Neuronal stem cell (in vitro differentiated cells): ENCODE results near the gene BTBD9.

Experiments used
- DNase-seq: peaks from one replicate; pipeline ENCODE4 v3.0.0-alpha.2; 2013; ENCODE audit warnings: low spot score
- H2AFZ ChIP-seq: one replicate; pipeline ENCODE4 v1.6.1; 2013; ENCODE audit warnings: mild to moderate bottlenecking, low read length, inconsistent platforms
- H2AK5ac ChIP-seq: 2 replicates; pipeline ENCODE4 v1.6.1; 2013; ENCODE audit warnings: low read depth, mild to moderate bottlenecking, inconsistent platforms, low read length, moderate library complexity, mixed read lengths
- H2BK120ac ChIP-seq: 2 replicates; pipeline ENCODE4 v1.6.1; 2013; ENCODE audit warnings: low read depth, mild to moderate bottlenecking, inconsistent platforms, low read length, moderate library complexity, mixed read lengths
- H2BK12ac ChIP-seq: one replicate; pipeline ENCODE4 v1.6.1; 2013; ENCODE audit warnings: low read length, inconsistent platforms
- H2BK15ac ChIP-seq: 2 replicates; pipeline ENCODE4 v1.6.1; 2013; ENCODE audit warnings: mild to moderate bottlenecking, low read length, inconsistent platforms, mixed read lengths
- H2BK5ac ChIP-seq: one replicate; pipeline ENCODE4 v1.6.1; 2013; ENCODE audit warnings: inconsistent platforms, mild to moderate bottlenecking, low read length, moderate library complexity
- H3K14ac ChIP-seq: one replicate; pipeline ENCODE4 v1.6.1; 2013; ENCODE audit warnings: low read length, inconsistent platforms
- H3K18ac ChIP-seq: 2 replicates; pipeline ENCODE4 v1.6.1; 2013; ENCODE audit warnings: low read length, inconsistent platforms
- H3K23ac ChIP-seq: 2 replicates; pipeline ENCODE4 v1.6.1; 2013; ENCODE audit warnings: low read depth, mild to moderate bottlenecking, mixed read lengths, low read length, inconsistent platforms; ENCODE audit not compliant: poor library complexity
- H3K27ac ChIP-seq: replicated peaks from 3 replicates; pipeline ENCODE4 v1.5.1; 2013; ENCODE audit warnings: low read length, inconsistent platforms
- H3K27me3 ChIP-seq, 3 experiments: 2 replicates each; pipeline ENCODE4 v1.6.1; 2013; ENCODE audit warnings: low read length in 3 of 3, mild to moderate bottlenecking in 2 of 3, inconsistent platforms in 1 of 3, low read depth in 1 of 3, mixed read lengths in 1 of 3, moderate library complexity in 1 of 3; ENCODE audit not compliant: control insufficient read depth in 3 of 3, insufficient read depth in 3 of 3
- H3K36me3 ChIP-seq, 2 donors: replicated peaks in 1 of 2; 2 replicates each; pipeline ENCODE4 v1.6.1; 2013; ENCODE audit warnings: low read length in 2 of 2; ENCODE audit not compliant: control insufficient read depth in 2 of 2, insufficient read depth in 2 of 2
- H3K4ac ChIP-seq: 2 replicates; pipeline ENCODE4 v1.6.1; 2013; ENCODE audit warnings: inconsistent platforms, mild to moderate bottlenecking, low read length, moderate library complexity
- H3K4me1 ChIP-seq, 2 donors: 1 replicate in 1 of 2; 2 replicates in 1 of 2; pipeline ENCODE4 v1.6.1; 2013; ENCODE audit warnings: low read length in 2 of 2, low read depth in 1 of 2; ENCODE audit not compliant: control insufficient read depth in 2 of 2, insufficient read depth in 1 of 2
- H3K4me2 ChIP-seq: one replicate; pipeline ENCODE4 v1.6.1; 2013; ENCODE audit warnings: mild to moderate bottlenecking, low read length, inconsistent platforms; ENCODE audit not compliant: insufficient read depth, poor library complexity, severe bottlenecking
- H3K4me3 ChIP-seq, 2 donors: 2 replicates each; pipeline ENCODE4 v1.5.1; 2013; ENCODE audit warnings: low read length in 2 of 2, mild to moderate bottlenecking in 2 of 2, inconsistent platforms in 1 of 2, moderate library complexity in 1 of 2
- H3K79me1 ChIP-seq: one replicate; pipeline ENCODE4 v1.6.1; 2013; ENCODE audit warnings: low read depth, mild to moderate bottlenecking, inconsistent platforms, low read length, moderate library complexity
- H3K9ac ChIP-seq: one replicate; pipeline ENCODE4 v1.6.1; 2013; ENCODE audit warnings: mild to moderate bottlenecking, low read depth, low read length, inconsistent platforms; ENCODE audit not compliant: poor library complexity
- H3K9me3 ChIP-seq, 2 donors: replicated peaks in 1 of 2; 2 replicates each; pipeline versions ENCODE3 to v1.6.1; 2013; ENCODE audit warnings: low read length in 2 of 2, mild to moderate bottlenecking in 2 of 2, inconsistent platforms in 1 of 2, low read depth in 1 of 2, mixed read lengths in 1 of 2, moderate library complexity in 1 of 2; ENCODE audit not compliant: control insufficient read depth in 2 of 2, insufficient read depth in 1 of 2
- H4K8ac ChIP-seq: one replicate; pipeline ENCODE4 v1.6.1; 2013; ENCODE audit warnings: low read depth, mild to moderate bottlenecking, inconsistent platforms, low read length, moderate library complexity
- H4K91ac ChIP-seq: one replicate; pipeline ENCODE4 v1.6.1; 2013; ENCODE audit warnings: low read length, low read depth, mild to moderate bottlenecking, inconsistent platforms; ENCODE audit not compliant: poor library complexity
- WGBS, 2 donors: extraction: QIAGEN DNeasy Blood & Tissue Kit; methylation state at CpG; one replicate each; pipeline ENCODE4 v1.1.7; 2013; ENCODE audit warnings: missing lambda C conversion rate in 2 of 2, mixed read lengths in 1 of 2; ENCODE audit not compliant: insufficient read length in 2 of 2, insufficient replicate concordance in 1 of 2; ENCODE audit errors: extremely low coverage in 2 of 2; 5-methylcytosine and 5-hydroxymethylcytosine counted together

BTBD9 gene

DNA sequence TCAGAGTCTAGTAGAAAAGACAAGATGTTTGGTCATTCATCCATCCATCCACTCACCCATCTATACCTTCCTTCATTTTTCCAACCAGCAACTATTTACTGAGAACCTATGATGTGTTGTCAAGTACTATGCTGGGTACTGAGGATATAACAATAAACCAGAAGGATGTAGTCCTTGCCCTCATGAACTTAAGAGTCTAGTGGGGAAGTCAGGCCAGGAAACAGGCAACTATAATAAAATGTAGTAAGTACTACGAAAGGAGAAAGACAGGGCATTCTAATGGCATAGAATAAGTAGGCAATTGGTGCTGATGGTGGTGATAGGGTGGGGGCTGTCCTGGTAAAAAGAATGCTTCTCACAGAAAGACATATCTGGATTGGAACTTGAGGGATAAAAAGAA, 245.7 kb downstream of the BTBD9 start:
- no peak overlapping the region for H2BK12ac ChIP-seq
- H3K27ac ChIP-seq, result no peak overlapping the region
- H3K36me3 ChIP-seq, result no peaks in the 10 kb centered on the region
- H3K4me1 ChIP-seq, result peaks cover 0 to 5% of the 10 kb centered on the region in 2 donors
- H2AK5ac ChIP-seq, result no peak overlapping the region
- no peak overlapping the region for H3K14ac ChIP-seq
- H3K27me3 ChIP-seq, result no peaks in the 10 kb centered on the region
- no peak overlapping the region for H4K8ac ChIP-seq
- no peak overlapping the region for H2BK5ac ChIP-seq
- no peaks in the 10 kb centered on the region for H3K9me3 ChIP-seq
- no peak overlapping the region for H3K18ac ChIP-seq
- no peak overlapping the region for H3K4me3 ChIP-seq
- H3K23ac ChIP-seq, result no peak overlapping the region
- no peak overlapping the region for H2AFZ ChIP-seq
- no peak for DNase-seq
- no peak overlapping the region for H3K9ac ChIP-seq
- WGBS, 2 donors, result no CpG with 5 or more reads among the region's 1 CpG
- H3K4ac ChIP-seq, result no peak overlapping the region
- no peak overlapping the region for H2BK120ac ChIP-seq
- H3K79me1 ChIP-seq, result no peaks in the 10 kb centered on the region
- H3K4me2 ChIP-seq, result no peak overlapping the region
- H2BK15ac ChIP-seq, result no peak overlapping the region
- H4K91ac ChIP-seq, result no peak overlapping the region

DNA sequence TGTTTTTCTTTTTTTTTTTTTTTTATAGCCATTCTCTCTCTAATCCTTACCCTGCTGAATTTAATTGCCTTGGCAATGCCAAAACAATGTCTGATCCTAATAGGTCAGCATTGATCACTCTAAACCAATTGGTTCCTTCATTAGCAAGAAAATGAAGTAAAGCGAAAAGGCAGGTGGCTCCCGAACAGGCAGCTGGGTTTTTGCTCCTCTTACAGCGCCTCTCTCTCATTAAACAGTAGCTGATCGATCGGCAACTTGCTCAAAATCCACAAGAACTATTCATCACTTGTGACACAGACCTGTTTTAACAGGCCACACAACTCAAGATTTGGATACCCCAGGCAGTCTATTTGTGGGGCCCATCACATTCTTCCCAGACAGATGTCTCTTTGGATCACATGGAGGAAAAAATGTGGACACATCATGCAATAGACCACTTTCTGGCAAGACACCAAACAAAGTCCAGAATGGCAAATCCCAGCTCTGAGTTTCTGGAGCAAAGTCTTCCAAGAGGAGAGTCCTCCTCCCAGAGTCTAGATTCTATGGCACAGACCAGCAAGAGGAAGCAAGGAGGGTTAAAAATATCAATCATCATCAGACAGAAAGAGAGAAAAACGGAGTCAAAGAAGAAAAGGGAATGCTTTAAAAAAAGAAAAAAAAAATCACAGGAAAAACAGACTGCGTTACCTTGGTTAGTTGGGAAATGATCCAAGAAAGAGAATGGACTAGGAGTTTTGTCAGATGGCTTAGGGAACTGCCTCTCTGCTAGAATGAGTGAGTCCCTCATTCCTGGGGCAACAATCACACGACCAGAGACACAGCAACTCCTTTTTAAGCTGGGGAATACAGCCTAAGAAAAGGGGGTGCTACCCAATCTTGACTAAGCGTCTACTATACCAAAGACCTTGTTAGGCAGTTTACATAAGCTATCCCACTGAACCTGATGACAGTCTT, 247.8 kb downstream of the BTBD9 start:
- Histone ChIP-seq H2BK15ac (no peak overlapping the region), H3K14ac (no peak overlapping the region), H2AK5ac (no peak overlapping the region), H3K4ac (no peak overlapping the region), H4K8ac (no peak overlapping the region), H3K36me3 (no peaks in the 10 kb centered on the region), H3K27ac (no peak overlapping the region), H2AFZ (no peak overlapping the region), H3K79me1 (no peaks in the 10 kb centered on the region), H4K91ac (no peak overlapping the region), H2BK120ac (no peak overlapping the region), H3K4me3 (no peak overlapping the region), H3K27me3 (no peaks in the 10 kb centered on the region), H2BK5ac (no peak overlapping the region), H2BK12ac (no peak overlapping the region), H3K9me3 (no peaks in the 10 kb centered on the region), H3K4me2 (no peak overlapping the region), H3K4me1 (peaks cover 0 to 5% of the 10 kb centered on the region in 2 donors), H3K18ac (no peak overlapping the region), H3K9ac (no peak overlapping the region), H3K23ac (no peak overlapping the region)
- WGBS, 2 donors, result no CpG with 5 or more reads among the region's 9 CpGs
- DNase-seq, result no peak

DNA sequence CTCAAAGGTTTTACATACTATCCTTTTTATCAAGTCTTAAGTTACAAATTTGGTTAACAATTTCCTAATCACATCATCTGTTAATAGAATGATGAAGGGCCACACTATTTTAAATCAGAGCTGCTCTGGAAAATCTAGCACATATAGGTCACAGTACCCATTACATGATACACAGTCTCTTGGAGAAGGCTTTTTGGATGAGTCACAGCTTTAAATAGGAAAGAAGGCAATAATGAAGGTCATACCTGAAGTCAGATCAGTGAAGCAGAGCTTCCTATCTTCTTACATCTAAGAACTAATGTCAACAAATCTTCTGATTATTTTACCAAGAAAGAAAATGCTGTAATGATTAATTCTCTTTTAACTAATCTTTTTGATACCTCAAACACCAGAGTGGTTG, 248.5 kb downstream of the BTBD9 start:
- no peak overlapping the region for H2BK120ac ChIP-seq
- no peak overlapping the region for H3K4me2 ChIP-seq
- H3K9ac ChIP-seq, result no peak overlapping the region
- H3K18ac ChIP-seq, result no peak overlapping the region
- no peaks in the 10 kb centered on the region for H3K36me3 ChIP-seq
- no peak overlapping the region for H2BK12ac ChIP-seq
- H3K27ac ChIP-seq, result no peak overlapping the region
- DNase-seq, result no peak
- H3K4me3 ChIP-seq, result no peak overlapping the region
- no peaks in the 10 kb centered on the region for H3K79me1 ChIP-seq
- no peak overlapping the region for H3K4ac ChIP-seq
- no peak overlapping the region for H4K91ac ChIP-seq
- H2AK5ac ChIP-seq, result no peak overlapping the region
- H3K4me1 ChIP-seq, result peaks cover 0 to 5% of the 10 kb centered on the region in 2 donors
- no peak overlapping the region for H2BK5ac ChIP-seq
- no peak overlapping the region for H3K23ac ChIP-seq
- no peak overlapping the region for H2BK15ac ChIP-seq
- H3K9me3 ChIP-seq, result no peaks in the 10 kb centered on the region
- H2AFZ ChIP-seq, result no peak overlapping the region
- H3K27me3 ChIP-seq, result no peaks in the 10 kb centered on the region
- no peak overlapping the region for H4K8ac ChIP-seq
- H3K14ac ChIP-seq, result no peak overlapping the region

DNA sequence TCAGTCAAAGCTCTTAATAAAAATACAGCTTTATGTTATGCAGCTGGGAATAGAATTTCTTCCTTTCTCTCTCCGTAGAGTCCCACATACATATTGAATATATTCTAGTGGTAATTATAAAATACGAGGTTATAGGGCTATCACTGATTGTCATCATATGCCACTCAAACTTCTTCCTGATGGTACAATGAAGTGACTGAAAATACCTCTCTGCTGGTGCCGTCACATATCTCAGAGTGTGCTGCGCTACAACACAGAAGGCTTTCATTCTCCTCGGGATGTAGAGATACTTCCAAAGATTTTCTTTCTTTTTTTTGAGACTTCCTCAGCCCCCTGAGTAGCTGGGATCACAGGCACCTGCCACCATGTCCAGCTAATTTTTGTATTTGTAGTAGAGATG, 249.9 kb downstream of the BTBD9 start:
- Histone ChIP-seq H2BK5ac (no peak overlapping the region), H3K79me1 (no peaks in the 10 kb centered on the region), H2AK5ac (no peak overlapping the region), H2AFZ (no peak overlapping the region), H2BK120ac (no peak overlapping the region), H3K4ac (no peak overlapping the region), H3K9ac (no peak overlapping the region), H3K14ac (no peak overlapping the region), H3K4me2 (no peak overlapping the region), H3K27ac (no peak overlapping the region), H3K18ac (no peak overlapping the region), H3K27me3 (no peaks in the 10 kb centered on the region), H3K4me3 (no peak overlapping the region), H3K9me3 (no peaks in the 10 kb centered on the region), H3K4me1 (peaks cover 0 to 5% of the 10 kb centered on the region in 2 donors), H2BK12ac (no peak overlapping the region), H3K36me3 (no peaks in the 10 kb centered on the region), H4K91ac (no peak overlapping the region), H3K23ac (no peak overlapping the region), H2BK15ac (no peak overlapping the region), H4K8ac (no peak overlapping the region)
- DNase-seq, result no peak
- WGBS, 2 donors, result no CpG with 5 or more reads among the region's 5 CpGs
